ENCODE data around the gene HS3ST3B1. TPM values are rescaled to one million over a fixed set of nuclear protein-coding genes. Genes with fewer than 3 reads are reported as not detected.

Gene HS3ST3B1
- total and polyA plus RNA-seq, 2 of the 4 experiments (the other 2 are of a cell fraction) = 3.1 to 4.3 TPM

GRCh38 chr17:14268264-14268663 lies 32.6 kb upstream of the HS3ST3B1 start:
- no peak overlapping the region for H3K4me3 ChIP-seq (ENCODE audit: insufficient read depth, low read depth, low read length)
- no peak overlapping the region for H3K27ac ChIP-seq (ENCODE audit: insufficient read depth, low read length)
- H3K18ac ChIP-seq (ENCODE audit: low read depth, low read length) = no peak overlapping the region
- WGBS, 2 experiments (ENCODE audit: extremely low coverage in 2 of 2, insufficient read length in 1 of 2) = no CpG with 5 or more reads among the region's 2 CpGs
- no peak overlapping the region for H3K4me2 ChIP-seq (ENCODE audit: low read depth, low read length)
- no TSS peak for BruUV-seq (replicated peaks)
- dilution Hi-C loops (cut with HindIII; ENCODE audit: low sequenced_read_pairs, unreplicated experiment) = no loop called here
- H2BK5ac ChIP-seq (ENCODE audit: low read depth, low read length, poor library complexity, severe bottlenecking) = no peak overlapping the region
- H3K27me3 ChIP-seq (ENCODE audit: control insufficient read depth, insufficient read depth, low read length) = peaks cover 26% of the 10 kb centered on the region
- no peak overlapping the region for H2AFZ ChIP-seq (replicated peaks; ENCODE audit: low read length, poor library complexity)
- no peak for DNase-seq
- in situ Hi-C loops (cut with MboI; ENCODE audit: low sequenced_read_pairs) = no loop called here
- no peak overlapping the region for H2BK20ac ChIP-seq (ENCODE audit: low read depth, low read length)
- H4K8ac ChIP-seq (ENCODE audit: low read depth in 2 of 2, low read length in 2 of 2) = no peak overlapping the region
- H3K36me3 ChIP-seq (ENCODE audit: control insufficient read depth, insufficient read depth, low read length) = no peaks in the 10 kb centered on the region
- no peak overlapping the region for H4K5ac ChIP-seq (ENCODE audit: low read depth, low read length)
- no peak overlapping the region for H2BK120ac ChIP-seq (ENCODE audit: low read depth, low read length)
- H3K56ac ChIP-seq (ENCODE audit: extremely low read depth, insufficient read depth, low read length) = no peak overlapping the region
- H3K9me1 ChIP-seq (ENCODE audit: insufficient read depth, low read length) = no peaks in the 10 kb centered on the region
- H2BK15ac ChIP-seq (ENCODE audit: low read depth, low read length) = no peak overlapping the region
- no peak overlapping the region for H3K9ac ChIP-seq (ENCODE audit: low read depth, low read length)
- no peaks in the 10 kb centered on the region for H3K4me1 ChIP-seq (ENCODE audit: control insufficient read depth, insufficient read depth, low read length)
- H3K23ac ChIP-seq (ENCODE audit: low read depth, low read length) = no peak overlapping the region
- H3K14ac ChIP-seq (replicated peaks; ENCODE audit: low read depth, low read length) = no peak overlapping the region
- no peak for ATAC-seq (ENCODE audit: low read depth)
- H2AK9ac ChIP-seq (replicated peaks; ENCODE audit: low read depth, low read length, poor library complexity) = no peak overlapping the region
- H3K79me1 ChIP-seq (ENCODE audit: low read depth in 1 of 2, low read length in 2 of 2) = no peaks in the 10 kb centered on the region
- H3K4ac ChIP-seq (ENCODE audit: low read depth, low read length) = no peak overlapping the region
- H4K91ac ChIP-seq (ENCODE audit: insufficient read depth, low read depth, low read length) = no peak overlapping the region
- H2AK5ac ChIP-seq (ENCODE audit: low read depth, low read length) = no peak overlapping the region
- TF ChIP-seq POLR2A (IDR thresholded peaks at IDR 0.05; ENCODE audit: low read depth, low read length) = no peak
- TF ChIP-seq RFX5 (IDR thresholded peaks at IDR 0.05; ENCODE audit: low read depth, low read length) = no peak
- no peak for TF ChIP-seq CEBPB (IDR thresholded peaks at IDR 0.05; ENCODE audit: low read depth, low read length)
- no peak for TF ChIP-seq MAZ (IDR thresholded peaks at IDR 0.05; ENCODE audit: borderline replicate concordance, low read depth, low read length)
- TF ChIP-seq CHD1 (IDR thresholded peaks at IDR 0.05; ENCODE audit: low read depth, low read length) = no peak
- TF ChIP-seq SMC3 (IDR thresholded peaks at IDR 0.05; ENCODE audit: low read depth, low read length) = no peak
- no peak for TF ChIP-seq CTCF (conservative IDR thresholded peaks at IDR 0.05; ENCODE audit: low read depth, low read length)
- intact Hi-C loops (cut with micrococcal nuclease) = no loop called here
- no peaks in the 10 kb centered on the region for H3K9me3 ChIP-seq (ENCODE audit: control insufficient read depth, insufficient read depth, low read length)
- ChIA-PET POLR2A (ENCODE audit: unreplicated experiment) (interaction anchor here (0.5 kb wide), 1 partner anchor 25 kb away, joined by 3 read pairs; no protein-coding TSS in a partner anchor), CTCF (no interaction called here)
- no peaks in the 10 kb centered on the region for H4K20me1 ChIP-seq (ENCODE audit: insufficient read depth, low read length)
